ENCODE results near the gene DYNLRB1. TPM values are rescaled to one million over a fixed set of nuclear protein-coding genes. Genes with fewer than 3 reads are reported as not detected.
"Not testable (repeated sequence)": the region's sequence is repeated elsewhere in the genome, so short reads cannot be mapped to it uniquely, and the experiment has no call there.

The DYNLRB1 gene
- total and polyA plus RNA-seq, 9 of the 15 experiments (the other 6 are each of a cell fraction or from before 2014, with no cell fraction given) = 48.7 to 358 (median 121) TPM

GRCh38 chr20:34495307-34495706, 20.9 kb upstream of the DYNLRB1 start (continued):
- no peak for TF ChIP-seq ZNF586 (CRISPR knock-in tag; conservative IDR thresholded peaks at IDR 0.05)
- no peak for TF ChIP-seq ZNF184 (CRISPR knock-in tag; IDR thresholded peaks at IDR 0.05)

- Histone ChIP-seq H3K4me2 (ENCODE audit: insufficient read depth, low read length) (no peak overlapping the region), H3K27me3 (ENCODE audit: control insufficient read depth in 2 of 2, insufficient read depth in 2 of 2, low read length in 2 of 2) (no peaks in the 10 kb centered on the region), H3K4me3 (no peak overlapping the region), H3K9ac (ENCODE audit: insufficient read depth in 1 of 2, low read depth in 2 of 2, low read length in 2 of 2) (no peak overlapping the region), H2AFZ (ENCODE audit: low read depth, low read length) (no peak overlapping the region), H4K20me1 (replicated peaks; ENCODE audit: control insufficient read depth, insufficient read depth, low read length) (no peaks in the 10 kb centered on the region), H3K79me2 (ENCODE audit: control insufficient read depth, insufficient read depth, low read length) (0 out of 3 replicates have a peak, but pooled peaks cover 7% of the 10 kb centered on the region), H3K27ac (ENCODE audit: extremely low read depth, low read depth, low read length) (no peak overlapping the region), H3K9me1 (ENCODE audit: control insufficient read depth, insufficient read depth, low read length) (no peaks in the 10 kb centered on the region), H3K36me3 (ENCODE audit: control insufficient read depth, insufficient read depth, low read length) (peaks cover 56% of the 10 kb centered on the region), H3K9me3 (replicated peaks; ENCODE audit: control insufficient read depth, insufficient read depth, low read depth, low read length) (no peaks in the 10 kb centered on the region), H3K4me1 (replicated peaks in 1 of 2; ENCODE audit: control insufficient read depth in 2 of 2, insufficient read depth in 2 of 2, low read length in 2 of 2) (no peaks in the 10 kb centered on the region)
- ChIA-PET POLR2A (no interaction called here), CTCF (ENCODE audit: low intra/inter-chr PET ratio) (no interaction called here)
- FAIRE-seq (no peak), DNase-seq (ENCODE audit: extremely low read depth in 1 of 4, low spot score in 3 of 4) (no peak), ATAC-seq (no peak)
- no TSS peak for BruUV-seq (replicated peaks)
- WGBS (ENCODE audit: insufficient coverage, low coverage, missing lambda C conversion rate) = no CpG with 5 or more reads among the region's 1 CpG
- intact Hi-C loops (cut with micrococcal nuclease) = no loop called here
- TF ChIP-seq MECOM (CRISPR knock-in tag; IDR thresholded peaks at IDR 0.05) = no peak
- TF ChIP-seq SPI1 (IDR thresholded peaks at IDR 0.05; ENCODE audit: borderline replicate concordance, low read depth, low read length) = peak; percentile 43; the same call in 1 of the 2 replicates
- in situ Hi-C loops (cut with MboI) = no loop called here
These were observed 20.3 kb upstream of the DYNLRB1 start for GRCh38 chr20:34495916-34496315.

GRCh38 chr20:34497596-34497995, 18.6 kb upstream of the DYNLRB1 start:
- H3K4me3 ChIP-seq; H3K27me3 ChIP-seq (ENCODE audit: control insufficient read depth in 2 of 2, insufficient read depth in 2 of 2, low read length in 2 of 2); H4K20me1 ChIP-seq (replicated peaks; ENCODE audit: control insufficient read depth, insufficient read depth, low read length); intact Hi-C loops (cut with micrococcal nuclease); H3K9me3 ChIP-seq (replicated peaks; ENCODE audit: control insufficient read depth, insufficient read depth, low read depth, low read length); POLR2A ChIA-PET; BruUV-seq (replicated peaks); H2AFZ ChIP-seq (ENCODE audit: low read depth, low read length); H3K9me1 ChIP-seq (ENCODE audit: control insufficient read depth, insufficient read depth, low read length); ATAC-seq; FAIRE-seq; H3K4me1 ChIP-seq (replicated peaks in 1 of 2; ENCODE audit: control insufficient read depth in 2 of 2, insufficient read depth in 2 of 2, low read length in 2 of 2); DNase-seq (ENCODE audit: extremely low read depth in 1 of 4, low spot score in 3 of 4); H3K9ac ChIP-seq (ENCODE audit: insufficient read depth in 1 of 2, low read depth in 2 of 2, low read length in 2 of 2); H3K4me2 ChIP-seq (ENCODE audit: insufficient read depth, low read length); H3K79me2 ChIP-seq (ENCODE audit: control insufficient read depth, insufficient read depth, low read length); H3K27ac ChIP-seq (ENCODE audit: extremely low read depth, low read depth, low read length); CTCF ChIA-PET (ENCODE audit: low intra/inter-chr PET ratio); in situ Hi-C loops (cut with MboI): not testable (repeated sequence)
- peaks cover 45% of the 10 kb centered on the region for H3K36me3 ChIP-seq (ENCODE audit: control insufficient read depth, insufficient read depth, low read length)
- 99% methylated on average over 6 of the region's 6 CpGs for WGBS (ENCODE audit: insufficient coverage, low coverage, missing lambda C conversion rate)

All from K562 (cell line).